ENCODE results near the gene SLIT3.

SLIT3 gene

DNA sequence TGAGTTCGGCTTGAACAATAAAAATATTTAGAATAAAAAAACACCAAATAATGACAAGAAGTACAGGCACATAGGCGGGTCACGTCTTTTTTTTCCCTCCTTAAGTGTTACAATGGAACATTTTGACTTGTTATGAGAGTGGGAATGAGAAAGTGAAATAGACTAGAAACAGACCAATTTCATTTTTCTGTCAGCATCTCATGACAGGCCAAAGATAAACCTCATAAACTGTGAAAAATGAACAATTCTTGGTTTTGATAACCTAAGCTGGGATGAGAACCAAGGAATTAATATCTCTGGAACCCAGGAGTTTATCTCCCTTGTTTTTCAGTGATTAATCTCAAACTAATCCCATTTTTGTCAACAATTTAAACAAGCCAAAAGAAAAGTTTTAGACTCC lies 299.5 kb downstream of the SLIT3 start:
- Histone ChIP-seq H3F3A (ENCODE audit: insufficient read depth) (no peaks in the 10 kb centered on the region), H3K9ac (ENCODE audit: low read length) (no peak overlapping the region), H3K9me2 (replicated peaks; ENCODE audit: insufficient read depth, low read length) (no peaks in the 10 kb centered on the region), H3K4me2 (ENCODE audit: low read depth, low read length, poor library complexity, severe bottlenecking) (no peak overlapping the region), H3K36me3 (ENCODE audit: low read length) (no peaks in the 10 kb centered on the region), H3K4me3 (ENCODE audit: insufficient read depth, low read length, poor library complexity, severe bottlenecking) (no peak overlapping the region), H3K9me3 (ENCODE audit: insufficient read depth, low read length) (no peaks in the 10 kb centered on the region), H2AFZ (ENCODE audit: low read depth, low read length, severe bottlenecking) (no peak overlapping the region), H3K27me3 (ENCODE audit: low read length) (no peaks in the 10 kb centered on the region), H3K27ac (ENCODE audit: low read depth, low read length) (no peak overlapping the region), H3K79me2 (ENCODE audit: insufficient read depth, low read length) (no peaks in the 10 kb centered on the region), H4K20me1 (ENCODE audit: low read depth, low read length) (no peaks in the 10 kb centered on the region)
- TF ChIP-seq, protein P1, sequence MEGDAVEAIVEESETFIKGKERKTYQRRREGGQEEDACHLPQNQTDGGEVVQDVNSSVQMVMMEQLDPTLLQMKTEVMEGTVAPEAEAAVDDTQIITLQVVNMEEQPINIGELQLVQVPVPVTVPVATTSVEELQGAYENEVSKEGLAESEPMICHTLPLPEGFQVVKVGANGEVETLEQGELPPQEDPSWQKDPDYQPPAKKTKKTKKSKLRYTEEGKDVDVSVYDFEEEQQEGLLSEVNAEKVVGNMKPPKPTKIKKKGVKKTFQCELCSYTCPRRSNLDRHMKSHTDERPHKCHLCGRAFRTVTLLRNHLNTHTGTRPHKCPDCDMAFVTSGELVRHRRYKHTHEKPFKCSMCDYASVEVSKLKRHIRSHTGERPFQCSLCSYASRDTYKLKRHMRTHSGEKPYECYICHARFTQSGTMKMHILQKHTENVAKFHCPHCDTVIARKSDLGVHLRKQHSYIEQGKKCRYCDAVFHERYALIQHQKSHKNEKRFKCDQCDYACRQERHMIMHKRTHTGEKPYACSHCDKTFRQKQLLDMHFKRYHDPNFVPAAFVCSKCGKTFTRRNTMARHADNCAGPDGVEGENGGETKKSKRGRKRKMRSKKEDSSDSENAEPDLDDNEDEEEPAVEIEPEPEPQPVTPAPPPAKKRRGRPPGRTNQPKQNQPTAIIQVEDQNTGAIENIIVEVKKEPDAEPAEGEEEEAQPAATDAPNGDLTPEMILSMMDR (IDR thresholded peaks at IDR 0.05; ENCODE audit: insufficient read depth, low read length, poor library complexity, severe bottlenecking), result no peak
- TF ChIP-seq EZH2phosphoT487 (conservative IDR thresholded peaks at IDR 0.05; ENCODE audit: low read length), result no peak

DNA sequence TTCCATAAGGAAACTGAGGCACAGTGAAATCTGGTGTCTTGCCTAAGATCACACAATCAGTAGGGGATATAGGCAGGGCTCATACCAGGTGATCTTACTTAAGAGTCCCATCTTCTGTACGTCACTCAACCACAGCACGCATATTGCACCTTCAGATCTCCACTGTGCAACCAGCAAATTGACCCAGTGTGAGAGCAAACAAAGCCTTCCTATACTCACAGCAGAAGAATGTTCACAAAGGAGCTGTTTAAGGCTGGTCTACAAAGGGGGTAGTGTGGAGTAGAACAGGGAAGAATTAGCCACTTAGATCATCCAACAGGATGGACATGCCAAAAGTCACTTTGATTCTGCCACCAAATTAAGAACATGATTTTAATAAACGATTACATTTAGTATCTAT lies 305.9 kb downstream of the SLIT3 start:
- H3K9me2 ChIP-seq (replicated peaks; ENCODE audit: insufficient read depth, low read length), result no peaks in the 10 kb centered on the region
- H3K27me3 ChIP-seq (ENCODE audit: low read length), result no peaks in the 10 kb centered on the region
- no peak overlapping the region for H3K4me2 ChIP-seq (ENCODE audit: low read depth, low read length, poor library complexity, severe bottlenecking)
- no peak overlapping the region for H3K4me3 ChIP-seq (ENCODE audit: insufficient read depth, low read length, poor library complexity, severe bottlenecking)
- H3F3A ChIP-seq (ENCODE audit: insufficient read depth), result no peaks in the 10 kb centered on the region
- no peak overlapping the region for H3K27ac ChIP-seq (ENCODE audit: low read depth, low read length)
- H3K79me2 ChIP-seq (ENCODE audit: insufficient read depth, low read length), result no peaks in the 10 kb centered on the region
- no peak overlapping the region for H3K9ac ChIP-seq (ENCODE audit: low read length)
- TF ChIP-seq EZH2phosphoT487 (conservative IDR thresholded peaks at IDR 0.05; ENCODE audit: low read length), result no peak
- TF ChIP-seq, protein P1 (IDR thresholded peaks at IDR 0.05; ENCODE audit: insufficient read depth, low read length, poor library complexity, severe bottlenecking), result no peak
- H3K36me3 ChIP-seq (ENCODE audit: low read length), result no peaks in the 10 kb centered on the region
- H4K20me1 ChIP-seq (ENCODE audit: low read depth, low read length), result no peaks in the 10 kb centered on the region
- no peaks in the 10 kb centered on the region for H3K9me3 ChIP-seq (ENCODE audit: insufficient read depth, low read length)
- H2AFZ ChIP-seq (ENCODE audit: low read depth, low read length, severe bottlenecking), result no peak overlapping the region

DNA sequence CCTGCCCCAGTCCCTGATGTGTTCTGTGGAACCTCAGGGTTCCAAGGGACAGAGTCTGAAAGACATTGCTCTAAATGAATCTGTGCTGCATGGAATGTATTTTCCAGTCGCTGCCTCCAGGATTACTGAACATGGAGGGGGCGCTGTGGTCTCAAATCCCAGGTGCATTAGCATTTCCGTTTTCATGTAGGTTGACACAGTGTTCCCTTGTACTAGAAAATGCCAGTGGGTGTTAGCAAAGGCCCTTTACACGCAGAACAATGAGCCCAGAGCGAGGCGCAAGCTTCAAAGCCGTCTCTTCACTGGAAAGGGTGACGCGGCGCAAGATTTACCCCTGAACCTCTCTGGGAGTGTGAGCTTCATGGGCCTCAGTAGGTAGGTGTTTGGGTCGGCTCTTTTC lies 308.3 kb downstream of the SLIT3 start:
- H3K9ac ChIP-seq (ENCODE audit: low read length), result no peak overlapping the region
- H3K27me3 ChIP-seq (ENCODE audit: low read length), result no peaks in the 10 kb centered on the region
- no peaks in the 10 kb centered on the region for H3K9me2 ChIP-seq (replicated peaks; ENCODE audit: insufficient read depth, low read length)
- H4K20me1 ChIP-seq (ENCODE audit: low read depth, low read length), result no peaks in the 10 kb centered on the region
- H3K4me3 ChIP-seq (ENCODE audit: insufficient read depth, low read length, poor library complexity, severe bottlenecking), result no peak overlapping the region
- H3K27ac ChIP-seq (ENCODE audit: low read depth, low read length), result no peak overlapping the region
- TF ChIP-seq, protein P1 (IDR thresholded peaks at IDR 0.05; ENCODE audit: insufficient read depth, low read length, poor library complexity, severe bottlenecking), result no peak
- no peak for TF ChIP-seq EZH2phosphoT487 (conservative IDR thresholded peaks at IDR 0.05; ENCODE audit: low read length)
- H3K4me2 ChIP-seq (ENCODE audit: low read depth, low read length, poor library complexity, severe bottlenecking), result no peak overlapping the region
- H3K79me2 ChIP-seq (ENCODE audit: insufficient read depth, low read length), result no peaks in the 10 kb centered on the region
- no peaks in the 10 kb centered on the region for H3K9me3 ChIP-seq (ENCODE audit: insufficient read depth, low read length)
- H2AFZ ChIP-seq (ENCODE audit: low read depth, low read length, severe bottlenecking), result no peak overlapping the region
- no peaks in the 10 kb centered on the region for H3K36me3 ChIP-seq (ENCODE audit: low read length)
- H3F3A ChIP-seq (ENCODE audit: insufficient read depth), result no peaks in the 10 kb centered on the region

Measured in SU-DHL-6 (cell line).